ENCODE data around the gene THRA.

THRA gene

GRCh38 chr17:40099619-40100418 lies 37.1 kb downstream of the THRA start:
- no peak for DNase-seq (ENCODE audit: low read depth)

- DNase-seq (ENCODE audit: low read depth), result no peak
These were observed 37.6 kb downstream of the THRA start, which contains the start of gene NR1D1 for GRCh38 chr17:40100419-40100668. NR1D1 (minus strand) TSS chr17:40100589; CDS start chr17:40100094, 495 bp downstream.

- peak; percentile 83 for DNase-seq (ENCODE audit: low read depth)
These were observed 38.1 kb downstream of the THRA start for GRCh38 chr17:40100669-40101366.

- DNase-seq (ENCODE audit: low read depth), result no peak
These were observed 38.8 kb downstream of the THRA start for GRCh38 chr17:40101367-40102210.

GRCh38 chr17:40103071-40103661 lies 40.4 kb downstream of the THRA start:
- no peak for DNase-seq (ENCODE audit: low read depth)

- no peak for DNase-seq (ENCODE audit: low read depth)
These were observed 40.9 kb downstream of the THRA start for GRCh38 chr17:40103688-40104087.

GRCh38 chr17:40104594-40105486 lies 42.1 kb downstream of the THRA start:
- no peak for DNase-seq (ENCODE audit: low read depth)

- no peak for DNase-seq (ENCODE audit: low read depth)
These were observed 43.3 kb downstream of the THRA start for GRCh38 chr17:40105861-40106759.

GRCh38 chr17:40106760-40107521 lies 44.2 kb downstream of the THRA start:
- DNase-seq (ENCODE audit: low read depth), result no peak

- DNase-seq (ENCODE audit: low read depth), result no peak
These were observed 44.9 kb downstream of the THRA start for GRCh38 chr17:40107522-40108174.

- no peak for DNase-seq (ENCODE audit: low read depth)
These were observed 46.4 kb downstream of the THRA start for GRCh38 chr17:40108970-40109824.

- DNase-seq (ENCODE audit: low read depth), result no peak
These were observed 47.5 kb downstream of the THRA start for GRCh38 chr17:40110026-40110845.

GRCh38 chr17:40111221-40112128 lies 48.7 kb downstream of the THRA start:
- DNase-seq (ENCODE audit: low read depth), result peak; percentile 48

- DNase-seq (ENCODE audit: low read depth), result no peak
These were observed 49.5 kb downstream of the THRA start for GRCh38 chr17:40112191-40112711.

GRCh38 chr17:40112718-40113109 lies 49.9 kb downstream of the THRA start:
- no peak for DNase-seq (ENCODE audit: low read depth)
